Activated naive CD4-positive, alpha-beta T cell treated with anti-CD3 and anti-CD28 coated beads, Interleukin-2, amount 50 U/mL, for 24 hours (primary cell): ENCODE data around the gene MT3.

Experiments used
- H3K27ac Mint-ChIP-seq: one replicate; pipeline ENCODE4 v1.8.0; 2021; ENCODE audit warnings: mild to moderate bottlenecking, mixed read lengths
- H3K27me3 Mint-ChIP-seq: one replicate; pipeline ENCODE4 v1.8.0; 2021; ENCODE audit warnings: mixed read lengths
- H3K36me3 Mint-ChIP-seq: one replicate; pipeline ENCODE4 v1.8.0; 2021; ENCODE audit warnings: mixed read lengths
- H3K4me1 Mint-ChIP-seq: one replicate; pipeline ENCODE4 v1.8.0; 2021; ENCODE audit warnings: mixed read lengths
- H3K4me3 Mint-ChIP-seq: one replicate; pipeline ENCODE4 v1.8.0; 2021; ENCODE audit warnings: mild to moderate bottlenecking, mixed read lengths
- H3K9me3 Mint-ChIP-seq: one replicate; pipeline ENCODE4 v1.8.0; 2021; ENCODE audit warnings: mixed read lengths

MT3 gene

DNA sequence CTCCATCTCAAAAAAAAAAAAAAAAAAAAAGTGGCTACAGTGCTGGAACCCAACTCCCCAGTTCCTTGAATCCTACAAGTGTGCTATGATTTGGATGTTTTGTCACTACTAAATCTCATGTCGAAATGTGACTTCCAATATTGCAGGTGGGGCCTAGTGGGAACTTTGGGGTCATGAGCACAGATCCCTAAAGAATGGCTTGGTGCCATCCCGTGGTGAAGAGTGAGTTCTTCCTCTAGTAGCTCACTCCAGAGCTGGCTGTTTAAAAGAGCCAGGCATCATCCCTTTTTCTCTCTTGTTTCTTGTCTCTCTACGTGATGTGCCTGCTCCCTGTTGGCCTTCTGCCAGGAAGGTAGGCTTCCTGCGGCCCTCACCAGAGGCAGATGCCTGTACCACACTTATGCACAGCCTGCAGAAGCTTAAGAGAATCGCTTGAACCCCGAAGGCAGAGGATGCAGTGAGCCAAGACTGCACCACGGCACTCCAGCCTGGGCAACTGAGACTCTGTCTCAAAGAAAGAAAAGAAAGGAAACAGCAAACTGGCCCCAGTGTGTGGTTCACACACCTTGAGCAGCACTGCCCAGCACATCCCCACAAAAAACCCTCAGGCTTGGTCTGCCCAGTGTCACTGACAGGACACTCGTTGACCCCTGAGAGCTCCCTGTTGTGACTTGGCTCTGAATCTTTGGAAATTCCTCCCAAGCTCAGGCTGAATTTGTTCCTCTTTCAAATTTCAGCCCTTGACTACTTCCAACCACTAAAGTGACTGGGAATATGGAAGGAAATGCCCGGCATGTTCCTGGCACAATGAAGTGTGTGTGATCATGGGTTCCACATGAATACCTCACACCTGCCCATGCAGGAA, 39.4 kb downstream of the MT3 start:
- peak overlapping the region; percentile 55 for H3K27ac Mint-ChIP-seq
- H3K9me3 Mint-ChIP-seq, result no peaks in the 10 kb centered on the region
- H3K27me3 Mint-ChIP-seq, result peaks cover 17% of the 10 kb centered on the region
- no peaks in the 10 kb centered on the region for H3K36me3 Mint-ChIP-seq
- H3K4me1 Mint-ChIP-seq, result peaks cover 28% of the 10 kb centered on the region
- H3K4me3 Mint-ChIP-seq, result no peak overlapping the region

DNA sequence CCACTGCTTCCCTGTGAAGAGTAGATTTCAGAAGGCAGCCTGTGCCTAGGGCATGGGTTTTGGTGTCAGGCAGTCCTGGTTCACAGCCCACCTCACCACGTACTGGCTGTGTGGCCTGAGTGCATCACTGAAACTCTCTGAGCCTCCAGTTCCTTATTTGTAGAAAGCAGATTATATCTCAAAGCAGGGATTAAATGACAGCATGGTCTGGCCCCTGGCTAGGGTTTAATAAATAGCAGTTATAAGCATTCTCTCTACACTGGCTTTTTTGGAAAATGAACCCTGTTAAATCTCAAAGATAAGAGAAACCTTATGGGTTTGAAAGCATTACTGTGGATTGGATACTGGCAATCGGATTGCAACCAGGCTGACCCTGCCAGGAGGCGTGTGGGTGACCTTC, 40.2 kb downstream of the MT3 start:
- Mint-ChIP-seq H3K9me3 (no peaks in the 10 kb centered on the region), H3K36me3 (no peaks in the 10 kb centered on the region), H3K4me3 (no peak overlapping the region), H3K27me3 (peaks cover 24% of the 10 kb centered on the region), H3K4me1 (peaks cover 28% of the 10 kb centered on the region), H3K27ac (no peak overlapping the region)

DNA sequence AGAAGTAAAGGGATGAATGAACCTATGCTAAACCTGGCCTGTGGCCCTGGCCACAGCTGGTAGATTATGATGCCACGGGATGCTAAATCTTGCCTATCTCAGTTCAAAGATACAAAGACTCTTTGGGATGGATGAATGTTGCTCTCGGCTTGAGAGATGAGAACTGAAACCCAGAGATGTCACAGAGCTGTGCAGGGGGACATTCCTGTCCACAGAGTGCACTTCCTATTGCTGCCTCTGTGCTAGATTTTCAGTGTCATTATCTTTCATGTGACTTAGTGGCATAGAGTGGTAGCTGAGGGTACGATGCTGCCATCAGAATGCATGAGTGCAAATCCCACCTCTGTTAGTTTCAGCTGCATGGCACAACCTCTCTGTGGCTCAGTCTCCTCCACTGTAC, 40.8 kb downstream of the MT3 start:
- H3K4me3 Mint-ChIP-seq, result no peak overlapping the region
- H3K9me3 Mint-ChIP-seq, result no peaks in the 10 kb centered on the region
- no peaks in the 10 kb centered on the region for H3K36me3 Mint-ChIP-seq
- H3K4me1 Mint-ChIP-seq, result peaks cover 29% of the 10 kb centered on the region
- H3K27me3 Mint-ChIP-seq, result peaks cover 28% of the 10 kb centered on the region
- H3K27ac Mint-ChIP-seq, result no peak overlapping the region

DNA sequence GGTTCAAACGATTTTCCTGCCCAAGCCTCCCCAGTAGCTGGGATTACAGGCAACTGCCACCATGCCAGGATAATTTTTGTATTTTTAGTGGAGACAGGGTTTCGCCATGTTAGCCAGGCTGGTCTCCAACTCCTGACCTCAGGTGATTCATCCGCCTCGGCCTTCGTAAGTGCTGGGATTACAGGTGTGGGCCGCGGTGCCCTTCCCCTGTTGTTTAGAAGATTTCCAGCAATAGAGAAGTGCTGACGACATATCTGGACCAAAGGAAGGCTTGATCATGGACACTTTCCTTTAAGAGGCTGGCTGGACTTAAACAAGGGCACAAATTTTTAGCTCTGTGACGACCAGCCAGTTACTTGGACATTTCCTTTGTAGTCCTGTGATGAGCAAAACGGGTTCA, 41.9 kb downstream of the MT3 start:
- Mint-ChIP-seq H3K4me1 (peaks cover 25% of the 10 kb centered on the region), H3K9me3 (no peaks in the 10 kb centered on the region), H3K27ac (no peak overlapping the region), H3K27me3 (peaks cover 33% of the 10 kb centered on the region), H3K4me3 (no peak overlapping the region), H3K36me3 (no peaks in the 10 kb centered on the region)

DNA sequence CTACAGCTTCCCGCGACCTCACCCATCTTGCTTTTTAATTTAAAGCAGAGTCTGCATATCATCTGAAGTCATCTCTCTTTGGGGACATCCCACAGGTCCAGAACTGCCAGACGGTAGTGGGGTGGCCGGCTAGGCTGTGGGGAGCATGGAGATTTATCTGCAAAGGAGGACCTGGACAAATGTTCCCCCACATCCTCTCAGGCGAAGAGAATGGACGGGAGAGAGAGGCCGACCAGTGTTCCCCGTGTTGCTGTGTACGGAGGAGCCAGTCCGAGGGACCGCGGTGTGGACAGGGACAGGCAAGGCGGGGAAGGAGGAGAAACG, 42.5 kb downstream of the MT3 start:
- Mint-ChIP-seq H3K9me3 (no peaks in the 10 kb centered on the region), H3K27ac (no peak overlapping the region), H3K4me3 (peak overlapping the region; percentile 78), H3K36me3 (no peaks in the 10 kb centered on the region), H3K4me1 (peaks cover 22% of the 10 kb centered on the region), H3K27me3 (peaks cover 39% of the 10 kb centered on the region)

DNA sequence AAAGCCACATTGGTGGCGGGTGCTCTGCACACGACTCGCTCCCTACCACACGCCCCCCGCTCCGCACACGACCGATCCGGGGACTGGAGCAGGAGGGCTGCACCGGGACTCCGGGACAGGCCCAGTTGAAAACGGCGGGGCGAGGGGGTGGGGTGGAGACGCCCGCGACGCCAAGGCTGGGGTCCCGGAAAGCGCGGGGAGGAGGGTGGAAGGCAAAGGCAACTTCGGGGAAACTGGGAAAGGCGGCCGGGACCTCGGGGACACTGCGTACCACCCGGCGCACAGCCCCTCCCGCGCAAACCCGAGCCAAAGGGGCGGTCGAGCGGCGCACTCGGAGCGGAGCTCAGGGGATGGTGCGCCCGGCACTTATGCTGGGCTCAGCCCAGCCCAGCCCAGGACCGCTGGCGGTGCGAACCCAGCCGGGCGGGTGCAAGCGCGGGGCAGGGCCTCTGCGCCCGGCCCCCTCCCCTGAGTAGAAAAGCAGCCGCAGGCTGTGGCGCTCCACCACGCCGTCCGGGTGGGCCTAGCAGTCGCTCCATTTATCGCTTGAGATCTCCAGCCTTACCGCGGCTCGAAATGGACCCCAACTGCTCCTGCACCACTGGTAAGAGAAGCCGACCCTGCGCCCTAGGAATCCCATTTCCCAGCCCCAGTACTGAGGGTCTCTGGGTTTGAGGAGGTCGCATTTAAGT, 43.0 kb downstream of the MT3 start, which contains the start of gene MT1M:
Gene MT1M, plus strand, starts transcription at position 504 of the 692 bp plus-strand sequence. Its CDS starts 73 bp downstream, at position 577.
- Mint-ChIP-seq H3K4me1 (peaks cover 22% of the 10 kb centered on the region), H3K4me3 (peak within 1 kb of the TSS; percentile 78), H3K36me3 (no peaks in the 10 kb centered on the region), H3K27me3 (peaks cover 44% of the 10 kb centered on the region), H3K9me3 (no peaks in the 10 kb centered on the region), H3K27ac (no peak within 1 kb of the TSS)

DNA sequence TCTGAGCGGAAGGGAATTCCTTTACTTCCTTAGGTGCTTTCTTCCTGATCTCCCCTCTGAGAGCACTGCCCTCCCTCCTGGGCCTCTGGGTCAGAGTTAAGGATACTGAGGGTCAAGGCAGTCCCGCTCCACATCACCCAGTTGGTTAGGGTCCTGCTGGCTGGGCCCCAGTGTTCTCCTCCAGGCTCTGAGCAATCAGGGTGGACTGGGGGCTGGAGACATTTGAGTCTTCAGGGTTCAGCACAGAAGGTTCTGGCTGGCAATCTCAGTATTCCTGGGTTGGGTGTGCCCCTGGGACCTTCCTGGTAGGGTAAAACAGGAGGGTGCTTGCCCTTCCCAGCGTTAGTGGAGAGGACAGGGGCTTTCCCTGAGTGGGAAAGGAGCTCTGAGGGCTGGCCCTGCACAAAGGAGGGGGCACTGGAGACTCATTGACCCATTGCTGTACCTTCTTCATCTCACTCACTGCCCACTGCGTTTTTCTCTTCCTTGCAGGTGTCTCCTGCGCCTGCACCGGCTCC, 43.6 kb downstream of the MT3 start:
- H3K4me1 Mint-ChIP-seq, result peaks cover 26% of the 10 kb centered on the region
- H3K27me3 Mint-ChIP-seq, result peaks cover 49% of the 10 kb centered on the region
- H3K4me3 Mint-ChIP-seq, result peak overlapping the region; percentile 39
- no peak overlapping the region for H3K27ac Mint-ChIP-seq
- no peaks in the 10 kb centered on the region for H3K9me3 Mint-ChIP-seq
- no peaks in the 10 kb centered on the region for H3K36me3 Mint-ChIP-seq

DNA sequence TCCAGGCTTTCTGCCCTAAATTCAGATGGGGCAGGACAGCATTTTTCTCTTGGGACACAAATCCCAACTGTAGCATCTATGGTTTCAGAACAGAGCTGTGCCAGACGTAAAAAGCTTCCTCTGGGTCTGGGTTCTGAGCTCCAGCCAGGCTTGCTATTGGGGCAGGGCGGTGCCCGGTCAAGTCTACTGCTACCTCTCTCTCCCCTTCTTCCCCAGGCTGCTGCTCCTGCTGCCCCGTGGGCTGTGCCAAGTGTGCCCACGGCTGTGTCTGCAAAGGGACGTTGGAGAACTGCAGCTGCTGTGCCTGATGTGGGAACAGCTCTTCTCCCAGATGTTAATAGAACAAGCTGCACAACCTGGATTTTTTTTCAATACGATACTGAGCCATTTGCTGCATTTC, 44.2 kb downstream of the MT3 start:
- Mint-ChIP-seq H3K4me3 (peak overlapping the region; percentile 39), H3K27ac (no peak overlapping the region), H3K9me3 (no peaks in the 10 kb centered on the region), H3K4me1 (peaks cover 28% of the 10 kb centered on the region), H3K36me3 (no peaks in the 10 kb centered on the region), H3K27me3 (peaks cover 52% of the 10 kb centered on the region)

DNA sequence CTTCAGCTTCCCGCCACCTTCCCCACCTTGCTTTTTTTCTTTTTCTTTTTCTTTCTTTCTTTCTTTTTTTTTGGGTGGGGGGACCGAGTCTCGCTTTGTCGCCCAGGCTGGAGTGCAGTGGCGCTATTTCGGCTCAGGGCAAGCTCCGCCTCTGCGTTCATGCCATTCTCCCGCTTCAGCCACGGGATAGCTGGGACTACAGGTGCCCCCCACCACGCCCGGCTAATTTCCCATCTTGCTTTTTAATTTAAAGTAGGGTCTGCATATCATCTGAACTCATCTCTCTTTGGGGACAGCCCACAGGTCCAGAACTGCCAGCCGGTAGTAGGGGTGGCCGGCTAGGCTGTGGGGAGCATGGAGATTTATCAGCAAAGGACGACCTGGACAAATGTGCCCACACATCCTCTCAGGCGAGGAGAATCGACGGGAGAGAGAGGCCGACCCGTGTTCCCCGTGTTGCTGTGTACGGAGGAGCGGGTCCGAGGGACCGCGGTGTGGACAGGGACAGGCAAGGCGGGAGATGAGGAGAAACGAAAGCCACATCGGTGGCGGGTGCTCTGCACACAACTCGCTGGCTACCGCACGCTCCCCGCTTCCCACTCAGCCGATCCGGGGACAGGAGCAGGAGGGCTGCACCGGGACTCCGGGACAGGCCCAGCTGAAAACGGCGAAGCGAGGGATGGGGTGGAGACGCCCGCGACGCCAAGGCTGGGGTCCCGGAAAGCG, 45.5 kb downstream of the MT3 start:
- peak overlapping the region; percentile 24 for H3K27ac Mint-ChIP-seq
- H3K9me3 Mint-ChIP-seq, result no peaks in the 10 kb centered on the region
- peaks cover 64% of the 10 kb centered on the region for H3K27me3 Mint-ChIP-seq
- peak overlapping the region; percentile 72 for H3K4me3 Mint-ChIP-seq
- H3K4me1 Mint-ChIP-seq, result peaks cover 28% of the 10 kb centered on the region
- H3K36me3 Mint-ChIP-seq, result no peaks in the 10 kb centered on the region

DNA sequence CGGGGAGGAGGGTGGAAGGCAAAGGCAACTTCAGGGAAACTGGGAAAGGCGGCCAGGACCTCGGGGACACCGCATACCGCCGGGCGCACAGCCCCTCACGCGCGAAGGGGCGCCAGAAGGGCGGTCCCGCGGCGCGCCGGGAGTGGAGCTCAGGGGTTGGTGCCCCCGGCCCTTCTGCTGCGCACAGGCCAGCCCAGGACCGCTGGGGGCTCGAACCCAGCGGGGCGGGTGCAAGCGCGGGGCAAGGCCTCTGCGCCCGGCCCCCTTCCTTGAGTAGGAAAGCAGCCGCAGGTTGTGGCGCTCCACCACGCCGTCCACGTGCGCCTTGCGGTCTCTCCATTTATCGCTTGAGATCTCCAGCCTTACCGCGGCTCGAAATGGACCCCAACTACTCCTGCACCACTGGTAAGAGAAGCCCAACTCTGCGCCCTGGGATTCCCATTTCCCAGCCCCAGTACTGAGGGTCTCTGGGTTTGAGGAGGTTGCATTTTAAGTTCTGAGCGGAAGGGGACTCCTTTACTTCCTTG, 46.2 kb downstream of the MT3 start:
- Mint-ChIP-seq H3K27me3 (peaks cover 69% of the 10 kb centered on the region), H3K36me3 (no peaks in the 10 kb centered on the region), H3K9me3 (no peaks in the 10 kb centered on the region), H3K4me1 (peaks cover 28% of the 10 kb centered on the region), H3K27ac (no peak overlapping the region), H3K4me3 (peak overlapping the region; percentile 30)

DNA sequence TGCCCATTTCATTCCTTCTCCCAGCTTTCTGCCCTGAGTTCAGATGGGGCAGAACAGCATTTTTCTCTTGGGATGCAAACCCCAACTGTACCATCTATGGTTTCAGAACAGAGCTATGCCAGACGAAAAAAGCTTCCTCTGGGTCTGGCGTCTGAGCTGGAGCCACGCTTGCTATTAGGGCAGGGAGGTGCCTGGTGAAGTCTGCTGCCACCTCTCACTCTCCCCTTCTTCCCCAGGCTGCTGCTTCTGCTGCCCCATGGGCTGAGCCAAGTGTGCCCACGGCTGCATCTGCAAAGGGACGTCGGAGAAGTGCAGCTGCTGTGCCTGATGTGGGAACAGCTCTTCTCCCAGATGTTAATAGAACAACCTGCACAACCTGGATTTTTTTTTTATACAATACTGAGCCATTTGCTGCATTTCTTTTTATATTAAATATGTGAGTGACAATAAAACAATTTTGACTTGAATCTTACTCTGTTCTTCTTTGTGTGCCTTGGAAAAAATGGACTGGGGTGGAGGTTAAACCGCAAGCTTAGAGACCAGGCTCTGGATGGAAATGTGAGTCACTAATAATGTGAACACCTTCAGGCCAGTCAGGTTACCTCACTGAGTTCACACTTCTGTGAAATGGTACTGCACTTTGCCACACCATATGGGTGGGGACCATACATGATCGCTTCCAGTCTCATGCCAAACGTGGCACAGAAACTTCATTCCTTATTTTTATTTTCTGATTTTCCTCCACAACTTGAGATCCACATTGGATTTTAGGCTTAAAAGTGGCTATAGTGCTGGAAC, 47.5 kb downstream of the MT3 start:
- peaks cover 23% of the 10 kb centered on the region for H3K4me1 Mint-ChIP-seq
- no peak overlapping the region for H3K27ac Mint-ChIP-seq
- H3K36me3 Mint-ChIP-seq, result no peaks in the 10 kb centered on the region
- peaks cover 63% of the 10 kb centered on the region for H3K27me3 Mint-ChIP-seq
- H3K4me3 Mint-ChIP-seq, result no peak overlapping the region
- no peaks in the 10 kb centered on the region for H3K9me3 Mint-ChIP-seq

DNA sequence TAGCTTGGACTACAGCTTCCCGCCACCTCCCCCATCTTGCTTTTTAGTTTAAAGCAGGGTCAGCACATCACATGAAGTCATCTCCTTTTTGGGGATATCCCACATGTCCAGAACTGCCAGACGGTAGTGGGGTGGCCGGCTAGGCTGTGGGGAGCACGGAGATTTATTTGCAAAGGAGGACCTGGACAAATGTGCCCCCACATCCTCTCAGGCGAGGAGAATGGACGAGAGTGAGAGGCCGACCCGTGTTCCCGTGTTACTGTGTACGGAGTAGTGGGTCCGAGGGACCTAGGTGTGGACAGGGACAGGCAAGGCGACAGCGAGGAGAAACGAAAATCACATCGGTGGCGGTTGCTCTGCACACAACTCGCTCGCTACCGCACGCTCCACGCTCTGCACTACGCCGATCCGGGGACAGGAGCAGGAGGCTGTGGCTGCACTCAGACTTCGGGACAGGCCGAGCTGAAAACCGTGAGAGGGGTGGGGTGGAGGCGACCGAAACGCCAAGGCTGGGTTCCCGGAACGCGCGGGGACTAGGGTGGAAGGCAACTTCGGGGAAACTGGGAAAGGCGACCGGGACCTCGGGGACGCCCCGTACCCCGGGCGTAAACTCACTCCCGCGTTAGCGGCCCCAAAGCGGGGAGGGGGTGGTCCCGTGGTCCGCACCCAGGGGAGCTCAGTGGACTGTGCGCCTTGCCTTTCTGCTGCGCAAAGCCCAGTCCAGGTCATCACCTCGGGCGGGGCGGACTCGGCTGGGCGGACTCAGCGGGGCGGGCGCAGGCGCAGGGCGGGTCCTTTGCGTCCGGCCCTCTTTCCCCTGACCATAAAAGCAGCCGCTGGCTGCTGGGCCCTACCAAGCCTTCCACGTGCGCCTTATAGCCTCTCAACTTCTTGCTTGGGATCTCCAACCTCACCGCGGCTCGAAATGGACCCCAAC, 48.8 kb downstream of the MT3 start, which contains the start of gene MT1A:
Gene MT1A, plus strand, starts transcription at position 853 of the 937 bp plus-strand sequence. Its CDS starts 73 bp downstream, at position 926.
- Mint-ChIP-seq H3K27me3 (peaks cover 60% of the 10 kb centered on the region), H3K4me3 (peak within 1 kb of the TSS; percentile 49), H3K9me3 (no peaks in the 10 kb centered on the region), H3K36me3 (no peaks in the 10 kb centered on the region), H3K4me1 (peaks cover 24% of the 10 kb centered on the region), H3K27ac (no peak within 1 kb of the TSS)

DNA sequence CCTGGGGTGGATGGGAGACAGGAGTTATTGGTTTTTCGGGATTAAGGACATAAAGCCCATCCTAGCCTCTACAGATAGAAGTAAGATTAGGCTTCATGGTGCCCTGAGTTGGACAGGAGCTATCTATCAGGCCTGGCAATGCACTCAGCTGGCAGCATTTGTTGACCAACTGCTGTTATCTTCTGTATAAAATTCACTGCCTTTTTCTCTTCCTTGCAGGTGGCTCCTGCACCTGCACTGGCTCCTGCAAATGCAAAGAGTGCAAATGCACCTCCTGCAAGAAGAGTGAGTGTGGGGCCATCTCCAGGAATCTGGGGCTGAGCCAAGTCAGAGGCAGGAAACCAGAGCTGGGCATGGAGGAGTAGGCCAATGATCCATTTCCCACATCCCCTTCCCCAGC, 49.7 kb downstream of the MT3 start:
- Mint-ChIP-seq H3K27me3 (peaks cover 52% of the 10 kb centered on the region), H3K9me3 (no peaks in the 10 kb centered on the region), H3K4me1 (peaks cover 32% of the 10 kb centered on the region), H3K4me3 (no peak overlapping the region), H3K36me3 (no peaks in the 10 kb centered on the region), H3K27ac (no peak overlapping the region)

DNA sequence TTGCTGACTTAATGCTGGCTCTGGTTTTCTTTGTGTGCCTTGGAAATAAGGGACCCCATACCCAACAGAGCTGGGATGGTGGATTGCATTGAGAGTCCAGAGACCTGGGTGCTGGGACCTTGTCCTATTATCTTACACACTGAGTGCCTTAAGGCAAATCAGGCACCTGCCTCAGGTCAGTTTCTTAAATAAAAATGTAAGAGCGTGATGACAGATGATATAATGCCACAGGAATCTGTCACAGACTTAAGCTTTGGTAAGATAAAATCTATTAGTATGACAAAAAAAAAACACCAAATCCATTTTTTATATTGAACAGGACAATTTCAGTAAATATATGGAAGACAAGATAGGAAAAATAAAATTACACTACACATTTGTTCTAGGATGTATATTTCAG, 50.7 kb downstream of the MT3 start:
- no peaks in the 10 kb centered on the region for H3K9me3 Mint-ChIP-seq
- H3K27me3 Mint-ChIP-seq, result peaks cover 45% of the 10 kb centered on the region
- H3K4me1 Mint-ChIP-seq, result peaks cover 31% of the 10 kb centered on the region
- H3K36me3 Mint-ChIP-seq, result no peaks in the 10 kb centered on the region
- no peak overlapping the region for H3K27ac Mint-ChIP-seq
- no peak overlapping the region for H3K4me3 Mint-ChIP-seq
